PC-9 (cell line): ENCODE data around the gene DUSP16. TPM values are rescaled to one million over a fixed set of nuclear protein-coding genes. Genes with fewer than 3 reads are reported as not detected.

Source experiments
- BruUV-seq: library from RNA; stranded (reverse); fragments of 400-500 nt; replicated peaks from 2 replicates; lab custom pipeline; 2021; lab: Mats Ljungman, UMichigan
- CTCF ChIA-PET: fragments of 300-600 bp; sonication (Branson Sonifier 250); formaldehyde crosslinking; loops from one replicate; lab custom pipeline; 2022; ENCODE audit warnings: antibody characterized with exemption; lab: Charles Lee
- POLR2A ChIA-PET: fragments of 300-600 bp; sonication (Branson Sonifier 250); formaldehyde crosslinking; loops from one replicate; lab custom pipeline; 2022; ENCODE audit warnings: antibody characterized with exemption; ENCODE audit not compliant: unreplicated experiment; lab: Charles Lee
- DNase-seq, 2 experiments: peaks; one replicate each; pipeline versions ENCODE4 v3.0.0 to v3.0.0-alpha.2; 2015 to 2022; ENCODE audit warnings: mixed read lengths in 1 of 2
- H2AFZ ChIP-seq: fragments of 200-600 bp; sonication (generic); 2 replicates; pipeline ENCODE4 v1.8.1; 2017; ENCODE audit warnings: antibody characterized with exemption
- H3F3A ChIP-seq: fragments of 200-600 bp; sonication (generic); 2 replicates; pipeline ENCODE4 v1.8.1; 2017; ENCODE audit warnings: antibody characterized with exemption, mild to moderate bottlenecking, low read depth; ENCODE audit not compliant: insufficient read depth
- H3K27ac ChIP-seq: fragments of 200-600 bp; sonication (generic); 2 replicates; pipeline ENCODE4 v1.6.1; 2016; ENCODE audit warnings: mixed run types
- H3K27me3 ChIP-seq: fragments of 200-600 bp; sonication (generic); 2 replicates; pipeline ENCODE4 v1.6.1; 2016; ENCODE audit warnings: low read depth, mixed run types; ENCODE audit not compliant: insufficient read depth
- H3K36me3 ChIP-seq: fragments of 200-600 bp; sonication (generic); 2 replicates; pipeline ENCODE4 v1.6.1; 2016; ENCODE audit warnings: low read depth, mixed run types
- H3K4me1 ChIP-seq: fragments of 200-600 bp; sonication (generic); replicated peaks from 2 replicates; pipeline ENCODE4 v1.6.1; 2016; ENCODE audit warnings: mixed run types; ENCODE audit not compliant: insufficient read depth
- H3K4me2 ChIP-seq: fragments of 200-600 bp; sonication (generic); 2 replicates; pipeline ENCODE4 v1.6.1; 2017; ENCODE audit warnings: mixed run types
- H3K4me3 ChIP-seq: fragments of 200-600 bp; sonication (generic); 2 replicates; pipeline ENCODE4 v1.6.1; 2016; ENCODE audit warnings: mixed run types
- H3K79me2 ChIP-seq: fragments of 200-600 bp; sonication (generic); 2 replicates; pipeline ENCODE4 v1.6.1; 2017; ENCODE audit warnings: low read depth, mixed run types
- H3K9me2 ChIP-seq: fragments of 200-600 bp; sonication (generic); 2 replicates; pipeline ENCODE4 v1.8.1; 2017; ENCODE audit warnings: mild to moderate bottlenecking; ENCODE audit not compliant: insufficient read depth
- H3K9me3 ChIP-seq: fragments of 200-600 bp; sonication (generic); 2 replicates; pipeline ENCODE4 v1.8.1; 2016; ENCODE audit warnings: low read depth; ENCODE audit not compliant: insufficient read depth
- H4K20me1 ChIP-seq: fragments of 200-600 bp; sonication (generic); 2 replicates; pipeline ENCODE4 v1.8.1; 2017; ENCODE audit not compliant: insufficient read depth
- CTCF ChIP-seq: fragments of 200-600 bp; sonication (generic); conservative IDR thresholded peaks from 2 replicates; pipeline ENCODE4 v1.6.1; 2017; ENCODE audit warnings: mixed run types, antibody characterized with exemption, mild to moderate bottlenecking, moderate library complexity
- EZH2 ChIP-seq: fragments of 200-600 bp; sonication (generic); IDR thresholded peaks from 2 replicates; pipeline ENCODE4 v1.8.0; 2017; ENCODE audit warnings: antibody characterized with exemption, low read depth
- intact Hi-C: fragments of 100-400 bp; cut with micrococcal nuclease; formaldehyde crosslinking; loops from one replicate; pipeline ENCODE4 v1.10.0; 2022; ENCODE audit not compliant: unreplicated experiment
- total RNA-seq: library from RNA; stranded (reverse); gene quantifications from 2 replicates; pipeline ENCODE4 v1.2.3, GENCODE V29; 2021

Gene DUSP16
- total RNA-seq, 1 experiment from 2014 or later: 24.8 TPM

GRCh38 chr12:12449533-12450025 is 113.1 kb downstream of the DUSP16 start:
- H2AFZ ChIP-seq: no peak overlapping the region; the same call in 1 of the 2 replicates
- no peaks in the 10 kb centered on the region for H4K20me1 ChIP-seq
- peak overlapping the region; percentile 15 for H3K4me3 ChIP-seq
- DNase-seq: peak in 1 of 2 experiments; percentile 91
- peak overlapping the region; percentile 57 for H3K4me2 ChIP-seq
- H3K27me3 ChIP-seq: no peaks in the 10 kb centered on the region
- H3K9me3 ChIP-seq: no peaks in the 10 kb centered on the region
- no peak for TF ChIP-seq EZH2
- no peak for TF ChIP-seq CTCF
- peak overlapping the region; percentile 60 for H3K27ac ChIP-seq
- no peaks in the 10 kb centered on the region for H3K79me2 ChIP-seq
- no peaks in the 10 kb centered on the region for H3K36me3 ChIP-seq
- H3K9me2 ChIP-seq: no peaks in the 10 kb centered on the region
- no TSS peak for BruUV-seq
- H3K4me1 ChIP-seq: peaks cover 17% of the 10 kb centered on the region
- H3F3A ChIP-seq: peaks cover 11% of the 10 kb centered on the region
- POLR2A ChIA-PET: no interaction called here
- intact Hi-C loops: no loop called here
- CTCF ChIA-PET: no interaction called here

GRCh38 chr12:12447837-12448236 is 114.8 kb downstream of the DUSP16 start:
- no peaks in the 10 kb centered on the region for H3K79me2 ChIP-seq
- H4K20me1 ChIP-seq: no peaks in the 10 kb centered on the region
- DNase-seq: no peak
- H3F3A ChIP-seq: peaks cover 11% of the 10 kb centered on the region
- H3K36me3 ChIP-seq: no peaks in the 10 kb centered on the region
- BruUV-seq: no TSS peak
- no peak overlapping the region for H3K27ac ChIP-seq
- no peak overlapping the region for H3K4me3 ChIP-seq
- H3K4me1 ChIP-seq: peaks cover 17% of the 10 kb centered on the region
- no peak for TF ChIP-seq EZH2
- no peak for TF ChIP-seq CTCF
- no peaks in the 10 kb centered on the region for H3K27me3 ChIP-seq
- no peaks in the 10 kb centered on the region for H3K9me2 ChIP-seq
- no peaks in the 10 kb centered on the region for H3K9me3 ChIP-seq
- ChIA-PET POLR2A (no interaction called here), CTCF (no interaction called here)
- intact Hi-C loops: no loop called here
- no peak overlapping the region for H3K4me2 ChIP-seq
- no peak overlapping the region for H2AFZ ChIP-seq

GRCh38 chr12:12447236-12447635 is 115.4 kb downstream of the DUSP16 start:
- no peak overlapping the region for H2AFZ ChIP-seq
- BruUV-seq: no TSS peak
- no peaks in the 10 kb centered on the region for H3K27me3 ChIP-seq
- no peak overlapping the region for H3K4me2 ChIP-seq
- peaks cover 17% of the 10 kb centered on the region for H3K4me1 ChIP-seq
- intact Hi-C loops: no loop called here
- ChIA-PET POLR2A (no interaction called here), CTCF (no interaction called here)
- no peaks in the 10 kb centered on the region for H3K79me2 ChIP-seq
- H3K4me3 ChIP-seq: no peak overlapping the region
- H3K9me3 ChIP-seq: no peaks in the 10 kb centered on the region
- no peaks in the 10 kb centered on the region for H4K20me1 ChIP-seq
- H3F3A ChIP-seq: peaks cover 11% of the 10 kb centered on the region
- TF ChIP-seq EZH2 (no peak), CTCF (no peak)
- H3K36me3 ChIP-seq: no peaks in the 10 kb centered on the region
- DNase-seq: no peak
- H3K27ac ChIP-seq: no peak overlapping the region
- no peaks in the 10 kb centered on the region for H3K9me2 ChIP-seq
